CD14-positive monocyte (primary cell): ENCODE results near the gene FLOT1. TPM values are rescaled to one million over a fixed set of nuclear protein-coding genes. Genes with fewer than 3 reads are reported as not detected.
"Not testable (repeated sequence)": the region's sequence is repeated elsewhere in the genome, so short reads cannot be mapped to it uniquely, and the experiment has no call there.

Experiments used
- DNase-seq, 3 donors: peaks; one replicate each; pipeline ENCODE4 v3.0.0-alpha.2; 2011 to 2022
- H2AFZ ChIP-seq: 2 replicates; pipeline ENCODE4 v1.6.0; 2012; ENCODE audit warnings: mild to moderate bottlenecking, low read depth, low read length, inconsistent platforms; ENCODE audit not compliant: insufficient read depth, poor library complexity, severe bottlenecking
- H3K27ac ChIP-seq, 2 donors: 1 replicate in 1 of 2; 2 replicates in 1 of 2; pipeline ENCODE4 v1.5.1; 2012 to 2013; ENCODE audit warnings: low read length in 2 of 2, control low read depth in 1 of 2, inconsistent platforms in 1 of 2, low read depth in 1 of 2, mild to moderate bottlenecking in 1 of 2
- H3K27me3 ChIP-seq, 2 donors: one replicate each; pipeline versions ENCODE4 v1.6.0 to v1.6.1; 2011 to 2013; ENCODE audit warnings: low read length in 2 of 2; ENCODE audit not compliant: control insufficient read depth in 2 of 2, insufficient read depth in 2 of 2
- H3K36me3 ChIP-seq, 2 donors: replicated peaks in 1 of 2; 1 replicate in 1 of 2; 2 replicates in 1 of 2; pipeline versions ENCODE4 v1.5.1 to v1.6.1; 2012 to 2013; ENCODE audit warnings: low read length in 2 of 2, control low read depth in 1 of 2, inconsistent platforms in 1 of 2, mild to moderate bottlenecking in 1 of 2; ENCODE audit not compliant: insufficient read depth in 2 of 2, control insufficient read depth in 1 of 2
- H3K4me1 ChIP-seq, 2 donors: 1 replicate in 1 of 2; 2 replicates in 1 of 2; pipeline versions ENCODE4 v1.5.1 to v1.6.1; 2012 to 2013; ENCODE audit warnings: low read length in 2 of 2, control low read depth in 1 of 2, inconsistent platforms in 1 of 2, mild to moderate bottlenecking in 1 of 2, moderate library complexity in 1 of 2; ENCODE audit not compliant: insufficient read depth in 2 of 2, control insufficient read depth in 1 of 2
- H3K4me2 ChIP-seq: replicated peaks from 2 replicates; pipeline ENCODE3; 2012; ENCODE audit warnings: low read length, moderate library complexity, mild to moderate bottlenecking; ENCODE audit not compliant: poor library complexity, severe bottlenecking; ENCODE audit errors: extremely low read depth
- H3K4me3 ChIP-seq, 3 experiments: fragments of 200-600 bp in 1 of 3; sonication (generic) in 1 of 3; replicated peaks in 1 of 3; 1 replicate in 2 of 3; 2 replicates in 1 of 3; pipeline ENCODE4 v1.5.1; 2011 to 2013; ENCODE audit warnings: low read length in 3 of 3, mild to moderate bottlenecking in 3 of 3, control low read depth in 2 of 3, low read depth in 2 of 3, inconsistent platforms in 1 of 3, moderate library complexity in 1 of 3
- H3K79me2 ChIP-seq: 2 replicates; pipeline ENCODE4 v1.6.0; 2012; ENCODE audit warnings: mild to moderate bottlenecking, control low read depth, inconsistent platforms, low read length, moderate library complexity; ENCODE audit not compliant: insufficient read depth
- H3K9ac ChIP-seq: 2 replicates; pipeline ENCODE4 v1.6.0; 2017; ENCODE audit warnings: low read length, mild to moderate bottlenecking; ENCODE audit not compliant: insufficient read depth, poor library complexity, severe bottlenecking
- H3K9me3 ChIP-seq, 2 donors: replicated peaks in 1 of 2; 1 replicate in 1 of 2; 2 replicates in 1 of 2; pipeline versions ENCODE4 v1.5.1 to v1.6.1; 2012 to 2013; ENCODE audit warnings: low read length in 2 of 2, control low read depth in 1 of 2; ENCODE audit not compliant: control insufficient read depth in 1 of 2, insufficient read depth in 1 of 2
- H4K20me1 ChIP-seq: 2 replicates; pipeline ENCODE4 v1.6.0; 2012; ENCODE audit warnings: mild to moderate bottlenecking, low read length, control low read depth, moderate library complexity; ENCODE audit not compliant: insufficient read depth
- H3K27ac Mint-ChIP-seq, 7 donors: one replicate each; pipeline ENCODE4 v1.8.0; 2020; ENCODE audit warnings: mild to moderate bottlenecking in 7 of 7, mixed read lengths in 7 of 7, moderate library complexity in 6 of 7, inconsistent platforms in 2 of 7
- H3K27me3 Mint-ChIP-seq, 3 donors: one replicate each; pipeline ENCODE4 v1.8.0; 2021 to 2022; ENCODE audit warnings: low read depth in 3 of 3, mild to moderate bottlenecking in 3 of 3, mixed read lengths in 3 of 3, moderate library complexity in 3 of 3, inconsistent platforms in 1 of 3
- H3K36me3 Mint-ChIP-seq, 2 donors: one replicate each; pipeline ENCODE4 v1.8.0; 2020; ENCODE audit warnings: mixed read lengths in 2 of 2, inconsistent platforms in 1 of 2, mild to moderate bottlenecking in 1 of 2
- H3K4me1 Mint-ChIP-seq: one replicate; pipeline ENCODE4 v1.8.0; 2020; ENCODE audit warnings: mild to moderate bottlenecking, mixed read lengths
- H3K4me3 Mint-ChIP-seq, 2 donors: one replicate each; pipeline ENCODE4 v1.8.0; 2020; ENCODE audit warnings: mild to moderate bottlenecking in 2 of 2, mixed read lengths in 2 of 2, moderate library complexity in 1 of 2
- H3K9me3 Mint-ChIP-seq, 7 donors: one replicate each; pipeline ENCODE4 v1.8.0; 2020 to 2022; ENCODE audit warnings: mixed read lengths in 7 of 7, mild to moderate bottlenecking in 6 of 7, moderate library complexity in 6 of 7, inconsistent platforms in 2 of 7
- CTCF ChIP-seq: fragments of 200-600 bp; IDR thresholded peaks from one replicate; pipeline ENCODE4 v1.8.0; 2022; ENCODE audit warnings: antibody characterized with exemption, mild to moderate bottlenecking
- WGBS: methylation state at CpG from one replicate; pipeline ENCODE4 v1.1.5; 2013; ENCODE audit warnings: missing lambda C conversion rate; ENCODE audit not compliant: insufficient coverage; 5-methylcytosine and 5-hydroxymethylcytosine counted together
- intact Hi-C, 2 donors: fragments of 100-400 bp; cut with micrococcal nuclease; formaldehyde crosslinking; loops; one replicate each; pipeline versions ENCODE4 v1.15.0 to v1.15.1; 2023
- polyA plus RNA-seq, 3 donors: library from polyadenylated mRNA; depleted of rRNA in 1 of 3; unstranded in 2 of 3; stranded (reverse) in 1 of 3; fragments of 300-500 nt in 2 of 3; fragments of >200 nt in 1 of 3; fragmentation: Illumina TruSeq in 2 of 3; gene quantifications; 1 replicate in 2 of 3; 2 replicates in 1 of 3; pipeline ENCODE4 v1.2.3, GENCODE V29; 2012 to 2021

FLOT1 gene
- polyA plus RNA-seq, 3 donors: 124 to 153 (median 132) TPM

- no peak overlapping the region for H3K9ac ChIP-seq
- H3K27ac ChIP-seq: peak overlapping the region; percentile 76 to 91
- H3K36me3 ChIP-seq: peaks cover 38 to 49% of the 10 kb centered on the region in 2 donors
- H3K27me3 Mint-ChIP-seq: peaks cover 0 to 2% (median 0%) of the 10 kb centered on the region in 3 donors
- peak overlapping the region; percentile 84 to 97 for H3K4me3 Mint-ChIP-seq
- H3K4me2 ChIP-seq: peak overlapping the region; percentile 99
- H3K36me3 Mint-ChIP-seq: peaks cover 32 to 46% of the 10 kb centered on the region in 2 donors
- peak; percentile 78 to 81 (median 79) for DNase-seq
- peaks cover 58% of the 10 kb centered on the region for H4K20me1 ChIP-seq
- no peaks in the 10 kb centered on the region for H3K9me3 ChIP-seq
- 20% methylated on average over 26 of the region's 27 CpGs for WGBS
- peaks cover 46% of the 10 kb centered on the region for H3K4me1 Mint-ChIP-seq
- H2AFZ ChIP-seq: no peak overlapping the region
- peak; percentile 99 for TF ChIP-seq CTCF
- peak overlapping the region; percentile 90 to 96 (median 95) for H3K27ac Mint-ChIP-seq
- H3K27me3 ChIP-seq: no peaks in the 10 kb centered on the region
- H3K79me2 ChIP-seq: peaks cover 81% of the 10 kb centered on the region
- no peaks in the 10 kb centered on the region for H3K9me3 Mint-ChIP-seq
- intact Hi-C loops: loop anchor here (1.0 to 10.0 kb wide), 4 partner anchors 43 to 240 kb away; partner anchors contain the start of genes HLA-E (in 1 of the 2), MRPS18B (in 1 of the 2) and PPP1R10 (in 1 of the 2)
- H3K4me3 ChIP-seq: peak overlapping the region; percentile 48 to 99 (median 60)
- peaks cover 41 to 57% of the 10 kb centered on the region in 2 donors for H3K4me1 ChIP-seq
Measured at GRCh38 chr6:30722280-30723112, 20.0 kb downstream of the FLOT1 start.

GRCh38 chr6:30722025-30722279 lies 20.5 kb downstream of the FLOT1 start:
- H3K4me3 Mint-ChIP-seq: peak overlapping the region; percentile 84 to 97
- not testable (repeated sequence) for H3K9me3 Mint-ChIP-seq
- H3K4me1 ChIP-seq: peaks cover 41 to 58% of the 10 kb centered on the region in 2 donors

More at GRCh38 chr6:30722025-30722279, 20.5 kb downstream of the FLOT1 start:
- H3K4me2 ChIP-seq: peak overlapping the region; percentile 99
- H3K9ac ChIP-seq: peak overlapping the region; percentile 79
- not testable (repeated sequence) for H3K27me3 ChIP-seq, H3K9me3 ChIP-seq, H2AFZ ChIP-seq, H3K27me3 Mint-ChIP-seq
- Mint-ChIP-seq H3K36me3 (peaks cover 32 to 43% of the 10 kb centered on the region in 2 donors), H3K27ac (peak overlapping the region; percentile 90 to 96 (median 95)), H3K4me1 (peaks cover 47% of the 10 kb centered on the region)
- H3K4me3 ChIP-seq: peak overlapping the region; percentile 48 to 99 (median 60)
- peak; percentile 67 to 90 (median 71) for DNase-seq
- peaks cover 36 to 43% of the 10 kb centered on the region in 2 donors for H3K36me3 ChIP-seq
- WGBS: 0% methylated on average over 7 of the region's 10 CpGs
- intact Hi-C loops: loop anchor here (1.0 to 10.0 kb wide), 4 partner anchors 43 to 240 kb away; partner anchors contain the start of genes HLA-E (in 1 of the 2), MRPS18B (in 1 of the 2) and PPP1R10 (in 1 of the 2)
- peak overlapping the region; percentile 76 to 91 for H3K27ac ChIP-seq
- peaks cover 81% of the 10 kb centered on the region for H3K79me2 ChIP-seq
- peaks cover 55% of the 10 kb centered on the region for H4K20me1 ChIP-seq
